NCI-H69 (cell line): Measurements from ENCODE around the gene POTEG.
"Not testable (repeated sequence)": the region's sequence is repeated elsewhere in the genome, so short reads cannot be mapped to it uniquely, and the experiment has no call there.

Experiments
- DNase-seq: peaks from one replicate; lab custom pipeline; 2025; lab: John Stamatoyannopoulos, UW

The POTEG gene

GRCh38 chr14:19434241-19434640 is at the start of gene POTEG:
POTEG (minus strand) TSS chr14:19434341; CDS start chr14:19434289, 52 bp downstream.
- not testable (repeated sequence) for DNase-seq

DNA sequence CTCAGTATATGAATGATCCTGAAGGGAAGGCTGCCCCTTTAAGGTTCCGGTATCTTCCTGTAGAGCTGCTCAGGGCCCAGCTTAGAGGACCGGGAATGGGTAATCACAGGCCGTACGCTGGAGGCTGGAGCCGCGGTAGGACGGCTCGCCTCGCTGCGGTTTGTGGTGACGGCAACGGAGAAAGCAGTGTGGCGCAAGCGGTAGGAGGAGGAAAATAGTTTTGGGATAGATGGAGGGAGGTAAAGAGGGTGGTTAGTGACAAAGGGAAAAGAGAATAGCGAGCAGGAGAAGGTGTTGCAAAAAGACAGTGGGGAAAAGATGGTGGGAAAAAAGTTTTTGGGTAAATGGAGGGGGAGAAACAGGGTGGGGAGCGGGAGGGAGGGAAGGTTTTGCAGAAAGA is 48.0 kb upstream of the POTEG start:
- not testable (repeated sequence) for DNase-seq

DNA sequence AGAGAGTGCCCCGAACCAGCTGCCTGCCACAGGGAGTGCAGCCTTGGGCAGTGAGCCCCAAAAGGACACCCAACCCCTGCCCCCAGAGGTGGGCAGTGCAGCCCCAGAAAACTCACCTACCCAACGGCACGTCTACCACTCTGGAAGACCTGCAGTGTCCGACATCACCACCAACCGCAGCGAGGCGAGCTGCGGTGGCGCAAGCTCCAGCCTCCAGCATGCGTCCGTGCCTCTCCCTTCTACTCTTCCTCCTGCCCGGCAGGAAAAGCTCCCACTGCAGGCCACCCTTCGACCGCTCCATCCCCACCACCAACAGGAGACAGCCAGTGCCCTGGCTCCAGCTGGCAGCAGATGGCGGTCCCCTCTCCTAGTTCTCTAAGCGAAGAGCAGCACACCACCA is 47.3 kb upstream of the POTEG start:
- not testable (repeated sequence) for DNase-seq

- not testable (repeated sequence) for DNase-seq
These were observed 46.4 kb upstream of the POTEG start for GRCh38 chr14:19480491-19480890.

DNA sequence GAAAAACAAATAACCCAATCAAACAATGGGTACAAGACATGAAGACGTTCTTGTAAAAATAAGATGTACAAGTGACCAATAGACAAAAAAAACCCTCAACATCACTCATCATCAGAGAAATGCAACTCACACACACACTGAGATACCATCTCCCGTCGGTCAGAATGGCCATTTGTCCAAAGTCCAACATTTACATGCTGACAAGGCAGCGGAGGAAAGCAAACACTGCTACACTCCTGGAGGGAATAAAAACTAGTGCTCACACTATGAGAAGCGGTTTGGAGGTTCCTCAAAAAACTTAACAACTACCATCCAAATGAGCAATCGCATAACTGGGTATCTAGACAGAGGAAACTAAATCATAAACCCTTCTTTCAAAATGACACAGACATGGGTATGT is 11.6 kb upstream of the POTEG start:
- not testable (repeated sequence) for DNase-seq

DNA sequence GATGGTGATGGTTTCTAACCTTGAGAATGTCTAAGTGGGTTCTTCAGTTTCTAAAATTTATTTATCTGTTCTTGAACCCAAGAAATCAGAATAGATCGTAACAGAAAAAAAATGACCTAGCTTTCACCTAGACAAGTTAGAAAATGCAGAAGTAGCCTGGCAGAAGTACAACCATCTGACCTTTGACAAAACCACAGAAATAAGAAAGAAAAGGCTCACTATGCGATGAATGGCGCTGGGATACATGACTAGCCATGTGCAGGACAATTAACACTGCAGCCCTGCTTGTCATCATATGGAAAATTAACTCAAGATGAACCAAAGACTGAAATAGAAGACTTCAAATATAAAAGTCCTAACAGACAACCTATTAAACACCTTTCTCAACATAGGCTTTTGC is 5.7 kb upstream of the POTEG start:
- DNase-seq, result not testable (repeated sequence)

- not testable (repeated sequence) for DNase-seq
These were observed 5.1 kb upstream of the POTEG start for GRCh38 chr14:19439219-19439618.

DNA sequence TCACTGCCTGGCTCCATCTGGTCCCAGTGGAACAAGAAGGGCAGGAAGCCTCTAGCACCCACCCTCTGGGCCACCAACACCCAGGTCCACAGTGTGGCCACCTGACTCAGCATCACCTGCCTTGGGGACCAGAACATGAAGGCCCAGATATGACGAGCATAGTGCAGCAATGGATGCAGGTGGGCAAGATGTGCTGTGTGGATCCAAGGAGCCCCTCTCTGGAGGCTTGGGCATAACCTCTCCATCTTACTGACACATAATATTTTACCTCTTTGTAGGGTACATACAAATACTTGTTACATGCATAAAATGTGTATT is 2.9 kb upstream of the POTEG start:
- not testable (repeated sequence) for DNase-seq

- not testable (repeated sequence) for DNase-seq
These were observed 2.4 kb upstream of the POTEG start for GRCh38 chr14:19436311-19437125.

DNA sequence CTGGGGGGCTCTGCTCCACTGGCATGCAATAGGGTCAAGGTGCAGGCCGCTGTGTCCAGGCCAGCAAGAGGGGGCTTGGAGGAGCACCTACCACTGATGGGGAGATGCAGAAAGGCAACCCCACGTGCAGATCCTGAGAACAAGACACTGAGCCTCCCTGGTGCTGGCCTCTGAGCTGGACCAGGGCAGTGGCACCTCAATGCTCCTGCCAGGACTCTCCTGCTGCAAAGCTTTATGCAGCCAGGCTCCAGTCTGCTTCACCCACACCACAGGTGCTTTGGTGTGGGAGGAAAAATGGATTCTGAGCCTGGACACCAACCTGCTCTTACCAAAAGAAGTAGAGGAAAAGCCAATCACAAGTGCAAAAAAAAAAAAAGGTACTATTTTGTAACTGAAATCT is 1.7 kb upstream of the POTEG start:
- not testable (repeated sequence) for DNase-seq

GRCh38 chr14:19434891-19435290 is 750 bp upstream of the POTEG start:
- not testable (repeated sequence) for DNase-seq

GRCh38 chr14:19433765-19434164 is 376 bp downstream of the POTEG start:
- DNase-seq, result not testable (repeated sequence)

DNA sequence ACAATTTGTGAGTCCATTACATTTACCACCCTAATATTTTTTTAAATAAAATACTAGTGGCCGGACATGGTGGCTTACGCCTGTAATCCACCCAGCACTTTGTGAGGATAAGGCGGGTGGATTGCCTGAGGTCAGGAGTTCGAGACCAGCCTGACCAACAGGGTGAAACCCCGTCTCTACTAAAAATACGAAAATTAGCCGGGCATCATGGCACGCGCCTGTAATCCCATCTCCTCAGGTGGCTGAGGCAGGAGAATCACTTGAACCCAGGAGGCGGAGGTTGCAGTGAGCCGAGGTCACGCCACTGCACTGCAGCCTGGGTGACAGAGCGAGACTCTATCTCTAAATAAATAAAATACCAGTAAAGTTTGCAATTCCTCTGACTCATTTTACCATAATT is 25.6 kb downstream of the POTEG start:
- DNase-seq, result not testable (repeated sequence)

DNA sequence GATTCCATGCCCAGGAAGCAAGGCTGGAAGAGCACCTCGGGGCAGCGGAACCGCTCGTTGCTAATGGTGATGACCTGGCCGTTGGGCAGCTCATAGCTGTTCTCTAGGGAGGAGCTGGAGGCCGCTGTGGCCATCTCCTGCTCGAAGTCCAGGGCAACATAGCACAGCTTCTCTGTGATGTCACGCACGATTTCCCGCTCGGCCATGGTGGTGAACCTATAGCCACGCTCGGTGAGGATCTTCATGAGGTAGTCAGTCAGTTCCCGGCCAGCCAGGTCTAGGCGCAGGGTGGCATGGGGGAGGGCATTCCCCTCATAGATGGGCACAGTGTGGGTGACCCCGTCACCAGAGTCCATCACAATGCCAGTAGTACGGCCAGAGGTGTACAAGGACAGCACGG is 32.0 kb downstream of the POTEG start:
- DNase-seq, result not testable (repeated sequence)

- DNase-seq, result not testable (repeated sequence)
These were observed 39.4 kb downstream of the POTEG start for GRCh38 chr14:19394727-19395126.

DNA sequence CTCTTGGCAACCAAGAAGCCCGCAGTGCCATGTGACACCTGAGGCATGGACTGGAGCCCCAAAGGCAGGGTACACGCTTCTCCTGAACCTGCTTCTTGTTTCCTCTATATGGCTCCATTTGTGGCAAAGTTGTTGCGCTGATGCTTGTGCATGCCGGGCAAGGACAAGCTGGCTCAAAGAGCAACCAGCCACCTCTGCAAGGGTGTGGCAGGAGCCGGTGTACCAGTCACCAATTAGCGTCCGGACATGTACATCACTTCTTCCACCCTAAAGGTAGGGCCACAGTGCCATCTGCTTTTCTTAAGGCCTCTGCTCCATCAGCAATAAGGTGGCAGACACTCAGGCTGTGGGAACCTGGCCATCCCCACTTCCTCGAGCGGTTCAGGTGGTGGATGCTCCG is 43.9 kb downstream of the POTEG start:
- not testable (repeated sequence) for DNase-seq

DNA sequence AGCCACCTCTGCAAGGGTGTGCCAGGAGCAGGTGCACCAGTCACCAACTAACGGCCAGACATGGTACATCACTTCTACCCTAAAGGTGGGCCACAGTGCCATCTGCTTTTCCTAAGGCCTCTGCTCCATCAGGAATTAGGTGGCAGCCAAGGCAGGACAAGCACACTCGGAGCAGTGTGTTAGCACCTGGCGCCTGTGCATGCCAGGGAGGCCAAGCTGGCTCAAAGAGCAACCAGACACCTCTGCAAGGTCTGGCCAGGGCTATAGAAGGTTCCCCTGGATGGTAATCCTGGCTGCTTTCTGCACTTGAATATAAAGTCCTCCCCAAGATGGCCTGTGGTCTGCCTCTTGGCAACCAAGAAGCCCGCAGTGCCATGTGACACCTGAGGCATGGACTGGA is 45.4 kb downstream of the POTEG start:
- DNase-seq, result not testable (repeated sequence)

- not testable (repeated sequence) for DNase-seq
These were observed 47.1 kb downstream of the POTEG start for GRCh38 chr14:19386996-19387395.

- not testable (repeated sequence) for DNase-seq
These were observed 47.8 kb downstream of the POTEG start for GRCh38 chr14:19386309-19386708.

GRCh38 chr14:19384088-19384781 is 49.9 kb downstream of the POTEG start:
- not testable (repeated sequence) for DNase-seq

GRCh38 chr14:19383008-19383584 is 51.0 kb downstream of the POTEG start:
- not testable (repeated sequence) for DNase-seq

DNA sequence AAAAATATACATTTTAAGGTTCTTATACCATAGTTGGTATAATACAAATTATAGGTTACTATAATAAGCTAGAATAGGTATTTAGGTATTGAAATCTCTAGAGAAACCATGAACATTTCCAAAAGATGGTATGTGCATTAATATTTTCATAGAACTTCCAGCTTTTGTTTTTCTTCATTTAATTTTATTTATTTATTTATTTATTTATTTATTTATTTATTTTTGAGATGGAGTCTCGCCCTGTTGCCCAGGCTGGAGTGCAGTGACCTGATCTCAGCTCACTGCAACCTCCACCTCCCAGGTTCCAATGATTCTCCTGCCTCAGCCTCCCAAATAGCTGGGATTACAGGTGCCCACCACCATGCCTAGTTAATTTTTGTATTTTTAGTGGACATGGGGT is 54.0 kb downstream of the POTEG start:
- DNase-seq, result not testable (repeated sequence)

GRCh38 chr14:19374451-19374903 is 59.7 kb downstream of the POTEG start:
- not testable (repeated sequence) for DNase-seq
